HG02798 (cell line): ENCODE measurements around the gene PODXL2.

ENCODE experiments used
- ATAC-seq: cut with Tn5 transposase; IDR thresholded peaks from one replicate; pipeline ENCODE4 v1.9.1; 2021; ENCODE audit warnings: mild to moderate bottlenecking; ENCODE audit not compliant: unreplicated experiment, poor library complexity

Gene PODXL2

GRCh38 chr3:127717357-127718244 is 88.6 kb downstream of the PODXL2 start:
- no peak for ATAC-seq

- no peak for ATAC-seq
Measured at GRCh38 chr3:127718245-127718915, 89.4 kb downstream of the PODXL2 start.

- ATAC-seq = no peak
Measured at GRCh38 chr3:127718916-127719290, 89.9 kb downstream of the PODXL2 start.

GRCh38 chr3:127719369-127719768 is 90.4 kb downstream of the PODXL2 start:
- ATAC-seq = no peak

- ATAC-seq = no peak
Measured at GRCh38 chr3:127720161-127720823, 91.3 kb downstream of the PODXL2 start.

- ATAC-seq = no peak
Measured at GRCh38 chr3:127720985-127721935, 92.3 kb downstream of the PODXL2 start.

GRCh38 chr3:127722091-127722784 is 93.3 kb downstream of the PODXL2 start:
- ATAC-seq = no peak
